GM06990 (cell line): ENCODE results near the gene TBC1D3B.
A peak's percentile ranks its signal among the peaks of the same experiment; 100 is the strongest.
"Not testable (repeated sequence)": the region's sequence is repeated elsewhere in the genome, so short reads cannot be mapped to it uniquely, and the experiment has no call there.

Experiments
- DNase-seq: peaks from one replicate; pipeline ENCODE4 v3.0.0-alpha.2; 2011; ENCODE audit not compliant: insufficient read length; ENCODE audit errors: extremely low read depth
- H3K27me3 ChIP-seq: replicated peaks from 2 replicates; pipeline ENCODE4 v1.6.0; 2011; ENCODE audit warnings: low read length; ENCODE audit not compliant: control insufficient read depth, insufficient read depth
- H3K36me3 ChIP-seq: 2 replicates; pipeline ENCODE4 v1.5.1; 2011; ENCODE audit warnings: low read length; ENCODE audit not compliant: control insufficient read depth, insufficient read depth
- H3K4me3 ChIP-seq: replicated peaks from 2 replicates; pipeline ENCODE4 v1.5.1; 2011; ENCODE audit warnings: low read depth, mild to moderate bottlenecking, control low read depth, low read length
- CTCF ChIP-seq: IDR thresholded peaks from 2 replicates; pipeline ENCODE4 v1.5.1; 2011; ENCODE audit warnings: low read length, control low read depth, mild to moderate bottlenecking, inconsistent platforms; ENCODE audit not compliant: insufficient read depth, poor library complexity, severe bottlenecking

TBC1D3B gene

GRCh38 chr17:36182176-36183000 is 6.0 kb upstream of the TBC1D3B start:
- TF ChIP-seq CTCF, result no peak
- Histone ChIP-seq H3K27me3 (no peaks in the 10 kb centered on the region), H3K4me3 (no peak overlapping the region), H3K36me3 (no peaks in the 10 kb centered on the region)
- DNase-seq, result no peak

GRCh38 chr17:36181446-36182175 is 5.2 kb upstream of the TBC1D3B start:
- H3K27me3 ChIP-seq, H3K36me3 ChIP-seq, DNase-seq: not testable (repeated sequence)

GRCh38 chr17:36168836-36169235 is 7.6 kb downstream of the TBC1D3B start:
- H3K4me3 ChIP-seq, H3K36me3 ChIP-seq, DNase-seq, H3K27me3 ChIP-seq: not testable (repeated sequence)

More at GRCh38 chr17:36181446-36182175, 5.2 kb upstream of the TBC1D3B start:
- H3K4me3 ChIP-seq, result not testable (repeated sequence)

- H3K27me3 ChIP-seq, result no peaks in the 10 kb centered on the region
Observed at GRCh38 chr17:36153895-36154610, 22.4 kb downstream of the TBC1D3B start.

GRCh38 chr17:36152639-36153120 is 23.8 kb downstream of the TBC1D3B start:
- Histone ChIP-seq H3K36me3 (no peaks in the 10 kb centered on the region), H3K27me3 (no peaks in the 10 kb centered on the region), H3K4me3 (no peak overlapping the region)
- DNase-seq, result no peak
- no peak for TF ChIP-seq CTCF

More at GRCh38 chr17:36153895-36154610, 22.4 kb downstream of the TBC1D3B start:
- H3K36me3 ChIP-seq, result no peaks in the 10 kb centered on the region
- peak; percentile 22 for DNase-seq
- no peak for TF ChIP-seq CTCF
- H3K4me3 ChIP-seq, result no peak overlapping the region

GRCh38 chr17:36151891-36152638 is 24.4 kb downstream of the TBC1D3B start:
- no peaks in the 10 kb centered on the region for H3K36me3 ChIP-seq
- no peak overlapping the region for H3K4me3 ChIP-seq
- DNase-seq, result no peak
- TF ChIP-seq CTCF, result no peak
- H3K27me3 ChIP-seq, result no peaks in the 10 kb centered on the region
